ENCODE data around the gene GCSH.
A peak's percentile ranks its signal among the peaks of the same experiment; 100 is the strongest.
"Not testable (repeated sequence)": the region's sequence is repeated elsewhere in the genome, so short reads cannot be mapped to it uniquely, and the experiment has no call there.

The GCSH gene

GRCh38 chr16:81095953-81096714, at the start of gene GCSH:
Gene GCSH, minus strand, starts transcription at chr16:81096395. Its CDS starts 117 bp downstream, at chr16:81096278.
- DNase-seq (ENCODE audit: low read depth), result peak; percentile 97

GRCh38 chr16:81143921-81144471, 47.8 kb upstream of the GCSH start:
- no peak for DNase-seq (ENCODE audit: low read depth)

- no peak for DNase-seq (ENCODE audit: low read depth)
Measured at GRCh38 chr16:81142864-81143263, 46.7 kb upstream of the GCSH start.

DNA sequence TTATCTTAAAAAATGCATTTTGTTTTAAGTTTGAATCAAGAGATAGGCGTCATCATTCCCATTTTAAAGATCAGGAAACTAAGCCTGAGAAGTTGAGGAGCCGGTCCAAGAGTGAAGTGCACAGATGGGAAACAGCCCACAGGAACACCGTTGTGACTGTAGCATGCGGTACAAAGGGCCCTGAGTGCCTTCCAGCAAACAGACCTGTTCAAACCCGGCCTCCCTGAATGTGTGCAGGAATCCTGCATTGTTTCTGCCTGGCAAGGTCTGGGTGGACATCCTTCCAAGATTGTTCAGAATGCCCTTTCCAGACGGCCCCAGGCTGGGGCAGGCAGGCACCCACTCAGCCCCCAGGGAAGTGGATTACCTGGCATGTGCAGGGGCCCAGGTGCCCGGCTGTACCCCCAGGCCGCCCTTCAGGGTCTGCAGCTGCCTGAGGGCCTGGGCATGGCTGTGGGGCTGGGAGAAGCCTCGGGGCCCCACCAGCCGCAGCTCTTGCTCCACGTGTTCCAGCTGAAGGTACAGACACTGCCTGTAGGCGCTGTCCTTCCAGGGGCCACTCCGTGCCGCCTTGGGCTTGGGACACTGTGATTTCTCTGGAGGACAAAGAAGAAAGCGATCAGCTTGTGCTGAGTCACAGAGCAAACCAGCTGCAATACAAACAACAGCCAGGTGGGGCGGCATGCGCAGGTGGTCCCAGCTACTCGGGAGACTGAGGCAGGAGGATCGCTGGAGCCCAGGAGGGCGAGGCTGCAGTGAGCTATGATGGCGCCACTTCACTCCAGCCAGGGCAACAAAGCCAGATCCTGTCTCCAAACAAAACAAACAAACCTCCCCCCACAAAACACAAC, 45.0 kb upstream of the GCSH start:
- DNase-seq (ENCODE audit: low read depth), result no peak

GRCh38 chr16:81138831-81139557, 42.8 kb upstream of the GCSH start:
- DNase-seq (ENCODE audit: low read depth), result no peak

GRCh38 chr16:81137754-81138153, 41.6 kb upstream of the GCSH start:
- DNase-seq (ENCODE audit: low read depth), result no peak

DNA sequence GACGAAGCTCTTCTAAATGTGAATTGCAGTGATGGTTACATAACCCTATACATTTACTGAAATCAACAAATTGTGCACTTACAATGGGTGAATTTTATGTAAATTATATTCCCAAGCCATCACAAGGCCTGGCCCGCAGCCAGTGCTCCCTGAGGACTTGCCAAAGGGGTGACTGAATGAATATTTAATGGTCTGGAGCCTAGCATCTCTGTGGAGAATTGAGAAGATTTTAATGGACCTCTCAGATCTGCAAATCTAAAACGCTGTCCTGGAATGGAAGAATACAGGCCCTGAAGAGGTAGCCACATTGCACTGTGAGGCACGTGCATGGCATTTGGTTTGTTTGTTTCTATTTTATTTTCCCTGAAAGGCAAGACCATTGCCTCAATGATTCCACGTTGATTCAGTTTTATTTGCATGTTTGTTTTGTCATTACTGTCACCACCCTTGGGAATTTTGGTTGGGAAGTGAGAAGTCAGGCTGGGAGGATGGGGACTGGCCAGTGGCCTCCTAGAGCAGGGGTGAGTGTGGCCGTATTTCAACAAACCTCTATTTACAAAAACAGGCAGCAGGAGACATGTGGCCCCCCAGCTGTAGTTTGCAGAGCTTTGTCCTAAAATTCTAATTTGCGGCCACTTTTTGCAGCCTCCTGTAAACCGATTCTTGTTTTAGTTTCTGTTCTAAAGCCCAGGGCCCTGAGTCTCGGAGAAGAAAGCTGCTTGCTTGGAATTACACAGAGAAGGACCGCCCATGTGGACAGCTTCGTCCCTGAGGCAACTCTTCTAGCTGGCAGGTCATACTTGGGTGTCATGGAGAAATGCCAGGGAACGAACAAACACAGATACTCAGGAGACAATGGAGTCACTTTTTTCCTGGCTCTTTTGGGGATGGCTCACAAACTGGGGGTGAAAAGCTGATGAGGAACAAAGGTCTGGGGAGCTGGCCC, 40.5 kb upstream of the GCSH start:
- DNase-seq (ENCODE audit: low read depth), result peak; percentile 13

DNA sequence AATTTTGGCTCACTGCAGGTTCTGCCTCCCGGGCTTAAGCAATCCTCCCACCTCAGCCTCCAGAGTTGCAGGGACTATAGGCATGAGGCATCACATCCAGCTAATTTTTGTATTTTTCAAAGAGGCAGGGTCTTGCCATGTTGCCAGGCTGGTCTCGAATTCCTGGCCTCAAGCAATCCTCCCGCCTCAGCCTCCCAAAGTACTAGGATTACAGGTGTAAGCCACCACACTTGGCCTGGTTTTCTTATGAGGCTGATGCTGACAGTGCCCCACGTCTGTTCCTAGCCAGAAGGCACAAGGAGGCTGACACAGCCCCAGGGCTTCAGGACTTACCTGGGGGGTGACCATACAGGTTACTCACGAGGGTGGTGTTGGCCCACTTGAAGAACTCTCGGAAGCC, 33.9 kb upstream of the GCSH start:
- DNase-seq (ENCODE audit: low read depth), result no peak

GRCh38 chr16:81128726-81129524, 32.7 kb upstream of the GCSH start:
- DNase-seq (ENCODE audit: low read depth), result no peak

DNA sequence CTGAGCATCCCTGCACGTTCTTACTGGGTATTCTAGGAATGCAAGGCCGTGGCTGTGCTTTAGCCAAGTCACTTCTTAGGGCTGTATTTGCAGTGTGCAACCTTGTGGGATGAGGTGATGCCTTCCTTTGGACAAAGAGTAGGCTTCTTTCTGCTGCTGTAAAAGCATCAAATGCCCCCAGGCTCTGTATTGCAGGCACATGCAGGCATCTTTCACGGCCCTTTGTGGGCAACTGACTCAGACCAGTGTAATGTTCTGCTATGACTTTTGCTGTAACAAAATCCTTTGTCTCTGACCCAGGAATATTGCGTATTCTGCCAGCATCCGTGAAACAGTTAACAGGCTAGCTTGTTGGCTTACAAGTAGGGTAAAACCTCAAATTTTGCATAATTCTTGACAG, 30.9 kb upstream of the GCSH start:
- DNase-seq (ENCODE audit: low read depth), result no peak

DNA sequence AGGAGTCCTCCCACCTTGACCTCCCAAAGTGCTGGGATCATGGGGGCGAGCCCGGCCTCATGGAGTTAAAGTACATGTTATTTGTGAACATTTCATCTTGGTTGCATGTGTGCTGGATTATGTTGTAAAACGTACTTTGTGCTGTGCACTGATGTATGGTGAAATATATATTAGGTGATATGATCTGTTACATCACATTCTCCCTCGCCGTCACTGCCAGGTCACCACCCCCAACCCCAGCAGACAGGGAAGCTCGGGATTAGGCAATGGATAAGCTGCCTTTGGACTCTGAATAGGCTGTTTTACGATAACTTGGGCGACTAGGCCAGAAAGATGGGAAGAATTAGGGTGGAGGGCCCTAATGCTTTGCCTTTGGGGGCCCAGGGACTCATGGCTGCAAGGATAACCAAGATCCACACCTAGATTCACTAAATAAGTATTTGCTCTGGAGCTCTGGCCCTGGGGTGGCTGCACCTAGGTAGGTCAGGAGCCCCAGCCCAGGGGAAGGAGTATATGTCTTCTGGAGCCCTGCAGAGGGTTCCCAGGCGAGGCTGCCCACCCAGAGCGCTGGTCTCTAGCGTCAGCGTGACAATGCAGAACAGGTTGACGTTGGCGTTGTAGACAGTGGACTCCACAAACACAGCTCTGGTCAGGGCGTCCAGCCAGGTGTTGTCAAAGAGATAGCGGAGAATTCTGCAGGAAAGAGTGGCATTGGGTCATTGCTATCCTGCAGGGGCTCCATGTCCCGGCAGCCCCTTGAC, 27.1 kb upstream of the GCSH start:
- no peak for DNase-seq (ENCODE audit: low read depth)

- DNase-seq (ENCODE audit: low read depth), result no peak
Measured at GRCh38 chr16:81121474-81121990, 25.3 kb upstream of the GCSH start.

DNA sequence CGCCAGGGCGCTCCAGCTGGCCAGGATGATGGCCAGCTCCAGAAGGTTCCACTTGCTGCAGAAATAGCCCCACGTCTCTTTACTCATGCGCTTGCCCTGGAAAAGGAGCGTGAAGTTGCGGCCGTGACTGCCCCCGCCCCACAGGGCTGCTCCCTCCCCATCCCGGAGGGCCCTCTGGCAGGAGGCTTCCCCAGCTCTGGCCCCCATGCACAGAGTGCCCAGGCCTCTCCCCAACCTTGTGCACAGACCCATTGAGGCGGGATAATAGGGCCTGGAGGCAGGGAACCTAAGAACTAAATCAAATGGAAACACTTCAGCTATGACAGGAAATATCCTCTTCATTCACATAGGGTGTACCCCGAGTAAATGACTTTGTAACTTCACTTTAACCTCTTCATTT, 21.2 kb upstream of the GCSH start:
- no peak for DNase-seq (ENCODE audit: low read depth)

DNA sequence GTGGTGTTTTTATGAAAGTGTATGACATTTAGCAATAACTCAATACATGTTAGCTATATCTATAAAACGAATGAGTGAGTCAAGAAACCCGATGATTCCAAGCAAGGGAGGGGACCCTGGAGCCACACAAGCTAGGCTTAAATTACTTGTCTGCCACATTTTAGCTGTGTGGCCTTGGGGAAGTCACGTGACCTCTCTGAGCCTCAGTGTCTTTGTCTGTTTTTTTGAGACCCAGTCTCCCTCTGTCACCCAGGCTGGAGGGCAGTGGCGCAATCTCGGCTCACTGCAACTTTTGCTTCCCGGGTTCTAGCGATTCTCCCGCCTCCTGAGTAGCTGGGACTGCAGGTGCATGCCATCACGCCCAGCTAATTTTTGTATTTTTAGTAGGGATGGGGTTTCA, 20.1 kb upstream of the GCSH start:
- DNase-seq (ENCODE audit: low read depth), result no peak

- DNase-seq (ENCODE audit: low read depth), result no peak
Measured at GRCh38 chr16:81112453-81112852, 16.3 kb upstream of the GCSH start.

DNA sequence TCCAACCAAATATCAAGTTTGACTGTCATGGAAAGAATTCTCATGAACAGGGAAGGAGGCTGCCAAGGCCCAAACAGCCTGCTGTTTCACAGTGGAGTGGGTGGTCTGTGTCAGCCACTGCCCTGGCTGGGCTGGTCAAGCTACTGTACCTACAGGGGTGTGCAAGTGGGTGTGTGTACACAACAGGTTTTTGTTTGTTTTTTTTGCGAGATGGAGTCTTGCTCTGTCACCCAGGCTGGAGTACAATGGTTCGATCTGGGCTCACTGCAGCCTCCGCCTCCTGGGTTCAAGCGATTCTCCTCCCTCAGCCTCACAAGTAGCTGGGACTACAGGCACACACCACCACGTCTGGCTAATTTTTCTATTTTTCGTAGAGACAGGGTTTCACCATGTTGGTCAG, 13.1 kb upstream of the GCSH start:
- DNase-seq (ENCODE audit: low read depth), result not testable (repeated sequence)

- DNase-seq (ENCODE audit: low read depth), result no peak
Measured at GRCh38 chr16:81107511-81107910, 11.3 kb upstream of the GCSH start.

GRCh38 chr16:81106826-81107503, 10.8 kb upstream of the GCSH start:
- DNase-seq (ENCODE audit: low read depth), result no peak

GRCh38 chr16:81105946-81106345, 9.8 kb upstream of the GCSH start:
- no peak for DNase-seq (ENCODE audit: low read depth)
